Activated CD4-positive, alpha-beta T cell treated with anti-CD3 and anti-CD28 coated beads for 4 hours (primary cell): ENCODE data around the gene COMMD8.
"Not testable (repeated sequence)": the region's sequence is repeated elsewhere in the genome, so short reads cannot be mapped to it uniquely, and the experiment has no call there.

Experiments used
- DNase-seq, 2 donors: peaks; one replicate each; pipeline ENCODE4 v3.0.0-alpha.2; 2020

The COMMD8 gene

DNA sequence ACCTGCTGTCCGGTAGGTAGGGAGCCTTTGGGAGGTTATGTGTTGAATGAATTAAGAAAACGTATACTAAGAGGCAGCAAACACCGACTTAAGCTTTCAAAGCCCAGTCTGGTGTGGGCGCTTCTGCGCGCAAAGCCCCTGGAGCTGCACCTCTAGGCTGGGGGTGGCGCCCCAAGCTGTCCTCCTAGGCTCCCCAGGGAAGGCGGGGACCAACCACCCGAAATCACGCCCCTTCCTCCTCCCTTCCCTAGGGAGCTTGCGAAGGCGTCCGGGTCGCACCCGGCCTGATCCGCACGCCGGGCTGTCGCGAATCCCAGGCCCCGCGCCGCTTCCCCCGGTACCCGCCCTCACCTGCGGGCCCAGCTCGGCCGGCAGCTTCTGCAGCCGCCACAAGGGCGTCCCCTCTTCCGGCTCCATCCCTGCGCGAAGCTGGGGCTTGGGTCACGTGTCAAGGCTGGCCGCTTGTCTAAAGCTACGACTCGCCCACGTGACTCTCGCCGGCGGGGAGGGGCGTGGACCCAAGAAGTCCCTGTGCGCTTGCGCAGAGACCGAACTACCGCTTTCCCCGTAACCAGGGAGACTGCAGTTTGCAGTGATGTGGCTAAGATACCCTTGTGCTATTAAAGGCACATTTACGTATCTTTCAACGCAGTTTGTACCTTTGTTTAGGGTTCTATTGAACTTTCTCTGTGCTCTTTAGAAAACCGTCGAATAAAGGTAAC is at the start of gene COMMD8:
Gene COMMD8 (minus strand): TSS at position 468 of the 722 bp plus-strand sequence. CDS start 51 bp downstream, at position 417.
- DNase-seq = peak; percentile 97

DNA sequence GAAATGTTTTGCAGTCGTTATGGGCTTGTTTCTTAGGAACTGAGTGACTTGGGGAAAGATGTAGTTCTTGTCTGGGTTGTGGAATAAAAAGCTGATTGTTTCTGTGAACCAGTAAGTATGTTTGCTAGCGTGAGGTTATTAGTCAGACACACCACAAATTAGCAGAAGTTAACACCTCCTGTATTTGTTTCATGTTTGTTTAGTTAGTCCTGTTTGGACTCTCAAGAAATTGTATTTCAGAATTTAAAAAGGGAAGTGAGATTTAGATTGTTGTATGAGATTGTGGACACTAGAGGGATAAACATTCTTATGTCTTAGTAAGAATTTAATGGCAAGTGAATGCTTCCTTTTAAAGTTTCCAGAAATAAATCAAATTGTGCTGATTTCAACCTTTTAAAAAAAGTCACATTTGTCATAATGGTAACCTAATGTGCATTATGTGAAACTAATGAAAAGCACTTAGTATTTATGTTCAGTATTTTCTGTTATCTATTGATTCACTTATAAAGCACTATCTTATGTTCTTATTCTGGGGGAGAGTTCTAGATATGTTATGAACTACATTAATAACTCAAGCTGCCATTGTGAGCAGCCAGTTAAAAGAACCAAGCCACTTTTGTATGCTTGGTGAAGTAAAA is 47.1 kb upstream of the COMMD8 start:
- no peak for DNase-seq

DNA sequence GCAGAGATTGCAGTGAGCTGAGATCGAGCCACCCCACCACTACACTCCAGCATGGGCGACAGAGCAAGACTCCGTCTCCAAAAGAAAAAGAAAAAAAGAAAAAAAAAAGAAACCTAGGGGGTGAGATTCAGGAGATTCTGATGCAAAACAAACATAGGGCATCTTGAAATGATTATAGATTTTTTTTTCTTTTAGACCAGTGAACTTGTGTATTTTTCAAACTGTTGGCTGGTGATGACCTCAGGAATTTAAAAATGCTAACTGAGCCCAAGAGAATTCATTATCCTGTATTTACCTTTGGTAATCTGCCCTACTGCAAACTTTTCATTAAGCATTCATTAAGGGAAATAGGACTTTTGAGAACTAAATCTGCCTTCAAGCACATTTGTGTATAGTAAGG is 42.2 kb upstream of the COMMD8 start:
- DNase-seq = no peak

DNA sequence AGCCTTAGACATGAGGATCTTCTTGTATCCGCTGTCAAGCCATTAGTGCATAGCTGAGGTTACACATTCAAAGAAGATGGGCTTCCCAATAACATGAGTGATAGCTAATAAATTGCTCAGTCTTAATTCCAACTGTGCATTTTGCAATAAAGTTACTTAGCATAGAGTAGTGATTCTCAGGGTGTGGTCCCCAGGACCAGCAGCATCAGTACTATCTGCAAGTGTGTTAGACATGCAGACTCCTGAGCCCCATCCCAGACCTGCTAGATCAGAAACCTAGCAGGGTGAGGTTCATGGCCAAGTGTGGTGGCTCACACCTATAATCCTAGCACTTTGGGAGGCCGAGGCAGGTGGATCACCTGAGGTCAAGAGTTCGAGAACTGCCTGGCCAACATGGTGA is 41.6 kb upstream of the COMMD8 start:
- DNase-seq = no peak

DNA sequence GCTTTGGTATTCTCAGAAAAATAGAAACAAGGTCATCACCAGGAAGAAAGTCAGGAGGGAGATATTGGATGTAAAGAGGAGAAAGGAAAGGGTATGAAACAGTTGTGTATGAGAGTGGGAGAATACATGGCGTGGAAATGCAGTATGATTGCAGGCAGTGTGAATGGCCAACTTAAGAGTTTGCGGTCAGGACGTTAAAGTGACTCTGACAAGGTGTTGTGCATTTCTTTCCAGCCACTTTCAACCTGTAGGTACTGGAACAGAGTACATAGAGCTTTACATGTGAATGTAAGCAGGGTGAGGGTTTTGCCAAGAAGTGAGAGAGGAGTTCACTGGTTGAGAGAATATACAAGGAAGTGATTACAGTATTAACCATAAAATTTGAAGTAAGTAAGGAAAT is 37.3 kb upstream of the COMMD8 start:
- DNase-seq = no peak

DNA sequence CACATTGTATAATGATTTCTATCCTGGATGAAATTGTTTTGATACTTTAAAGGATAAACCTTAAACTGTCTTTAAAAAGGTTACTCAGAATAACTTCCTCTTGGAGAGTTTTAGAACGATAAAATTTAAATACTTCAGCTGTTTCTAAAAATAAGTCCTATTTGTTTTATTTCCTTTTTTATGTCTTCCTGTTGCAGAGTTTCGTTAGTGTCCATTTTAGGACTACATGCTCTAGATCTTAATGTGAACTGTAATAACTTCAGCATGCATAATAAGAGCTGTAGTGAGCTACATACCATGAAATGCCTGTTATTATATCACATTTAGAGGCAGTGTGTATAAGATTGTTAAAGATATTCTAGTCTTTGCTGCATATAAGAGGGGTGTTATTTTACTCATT is 36.2 kb upstream of the COMMD8 start:
- DNase-seq = no peak

DNA sequence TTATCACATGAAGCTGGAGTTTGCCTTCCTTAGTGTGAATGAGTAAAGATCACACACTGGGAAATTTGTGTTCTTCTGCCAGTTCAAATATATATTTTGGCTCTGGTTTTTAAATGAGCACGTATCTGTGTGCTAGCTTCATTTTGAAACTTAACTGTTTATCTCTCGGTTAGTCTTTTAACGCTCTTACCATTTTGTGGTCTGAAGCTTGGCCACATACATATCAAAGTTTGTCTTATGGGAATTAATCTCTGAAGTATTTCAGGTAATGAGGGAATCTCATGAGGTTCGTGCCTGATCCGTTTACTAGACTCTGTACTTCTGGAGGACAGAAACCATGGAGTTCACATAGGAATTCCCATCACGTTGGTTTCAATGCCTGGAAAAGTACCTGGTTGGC is 35.4 kb upstream of the COMMD8 start:
- DNase-seq = no peak

DNA sequence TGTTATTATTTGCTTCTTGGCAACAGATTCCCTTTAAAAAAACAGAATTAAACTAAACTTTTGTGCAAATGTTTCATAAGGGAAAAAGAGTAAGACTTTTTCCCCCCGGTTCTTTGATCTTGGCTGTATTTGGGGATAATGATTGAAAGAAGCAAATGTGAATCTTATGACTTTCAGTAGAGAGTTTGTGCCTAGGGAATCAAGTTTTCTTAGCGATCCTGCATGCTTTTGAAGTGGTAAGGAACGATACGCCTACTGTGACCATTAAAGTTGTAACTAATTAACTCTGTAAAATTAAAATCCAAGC is 30.6 kb upstream of the COMMD8 start:
- DNase-seq = no peak

DNA sequence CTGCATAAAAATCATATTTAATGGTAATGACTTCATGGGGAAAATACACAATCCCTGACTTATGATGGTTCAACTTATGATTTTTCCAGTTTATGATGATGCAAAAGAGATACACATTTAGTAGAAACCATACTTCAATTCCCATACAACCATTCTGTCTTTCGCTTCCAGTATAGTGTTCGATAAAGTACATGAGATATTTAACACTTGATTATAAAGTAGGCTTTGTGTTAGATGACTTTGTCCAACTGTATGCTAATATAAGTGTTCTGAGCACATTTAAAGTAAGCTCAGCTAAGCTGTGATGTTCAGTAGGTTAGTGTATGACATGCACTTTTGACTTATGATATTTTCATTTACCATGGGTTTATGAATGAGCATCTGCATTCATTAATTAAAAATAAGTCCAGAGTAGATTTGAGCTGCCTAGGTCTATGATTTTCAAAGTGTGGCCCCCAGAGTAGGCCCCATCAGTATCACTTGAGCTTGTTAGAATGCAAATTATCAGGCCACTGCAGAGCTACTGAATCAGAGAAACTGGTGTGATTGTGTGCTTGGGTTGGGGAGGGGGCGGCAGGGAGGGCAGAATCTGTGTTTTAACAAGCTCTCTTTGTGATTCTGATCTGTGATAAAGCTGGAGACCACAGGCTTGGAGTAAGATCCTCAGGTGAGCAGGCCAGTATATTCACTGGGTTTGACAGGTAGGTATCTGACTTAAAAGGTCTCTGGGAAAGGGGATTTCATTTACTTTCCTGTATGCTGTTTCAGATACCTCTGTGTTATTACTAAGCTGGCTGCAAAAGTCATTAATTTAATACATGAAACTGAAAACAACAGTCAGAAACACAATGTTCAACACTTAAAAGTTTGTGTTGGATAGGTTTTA is 30.0 kb upstream of the COMMD8 start:
- no peak for DNase-seq

DNA sequence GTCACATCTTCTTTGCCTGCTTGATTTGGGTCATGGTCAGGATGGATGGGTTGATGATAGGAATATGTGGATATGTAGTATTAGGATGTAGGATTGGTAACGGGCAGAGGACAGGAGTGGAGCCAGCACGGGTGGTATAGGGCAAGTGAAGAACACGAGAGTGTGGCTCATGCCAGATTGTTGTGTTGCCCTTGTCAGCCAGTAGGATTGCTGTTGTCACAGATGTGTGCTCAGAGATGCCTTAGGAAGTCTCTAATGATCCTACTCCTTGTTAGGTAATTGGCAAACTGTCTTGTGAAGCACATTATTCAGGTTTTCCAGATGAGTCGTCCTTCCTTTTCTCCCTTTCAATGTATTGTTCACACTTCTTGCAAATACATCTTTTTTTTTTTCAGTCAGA is 27.0 kb upstream of the COMMD8 start:
- DNase-seq = peak in 1 of 2 donors; percentile 5

DNA sequence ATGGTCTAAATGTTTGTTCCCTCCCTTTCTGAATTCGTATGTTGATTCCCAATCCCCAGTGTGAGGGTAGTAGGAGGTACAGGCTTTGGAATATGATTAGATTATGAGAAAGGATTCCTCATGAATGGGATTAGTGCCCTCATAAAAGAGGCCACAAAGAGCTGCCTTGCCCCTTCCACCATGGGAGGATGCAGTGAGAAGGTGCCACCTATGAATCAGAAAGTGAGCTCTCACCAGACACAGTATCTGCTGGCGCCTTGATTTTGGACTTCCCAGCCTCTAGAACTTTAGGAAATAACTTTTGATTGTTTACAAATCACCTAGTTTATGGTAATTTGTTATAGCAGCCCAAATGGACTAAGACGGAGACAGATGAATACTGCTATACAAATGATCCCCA is 25.2 kb upstream of the COMMD8 start:
- no peak for DNase-seq

DNA sequence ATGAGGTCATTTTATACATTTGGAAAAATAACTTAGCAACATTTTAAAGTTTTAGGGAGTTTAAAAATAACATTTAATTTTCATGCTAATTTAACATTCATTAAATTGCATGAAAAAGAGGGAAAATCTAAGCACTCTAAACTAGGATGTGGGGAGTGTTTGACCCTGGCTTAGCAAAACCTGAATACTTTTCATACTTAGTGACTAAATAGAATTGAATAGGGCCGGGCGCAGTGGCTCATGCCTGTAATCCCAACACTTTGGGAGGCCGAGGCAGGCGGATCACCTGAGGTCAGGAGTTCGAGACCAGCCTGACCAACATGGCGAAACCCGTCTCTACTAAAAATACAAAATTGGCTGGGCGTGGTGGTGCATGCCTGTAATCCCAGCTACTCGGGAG is 23.2 kb upstream of the COMMD8 start:
- DNase-seq = not testable (repeated sequence)

DNA sequence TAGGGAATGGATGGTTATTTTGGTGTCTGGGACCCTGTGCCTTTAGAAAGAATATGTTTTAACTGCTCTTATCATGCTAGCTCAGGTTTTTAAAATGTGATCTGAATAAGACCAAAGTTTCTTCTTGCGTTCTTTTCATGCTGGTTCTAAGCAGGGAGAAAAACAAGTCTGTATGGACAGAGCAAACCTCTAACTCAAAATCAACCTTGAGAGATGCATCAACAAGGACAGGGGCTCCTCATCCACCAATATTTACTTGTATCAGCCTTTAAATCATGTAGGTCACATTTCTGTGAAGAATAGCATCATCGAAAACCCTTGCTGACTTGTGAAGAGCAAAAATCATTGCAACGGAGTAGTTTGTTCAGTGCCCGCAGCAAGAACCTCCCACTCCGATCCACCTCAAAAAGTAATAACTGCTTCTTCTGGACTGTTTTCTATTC is 22.8 kb upstream of the COMMD8 start:
- no peak for DNase-seq

DNA sequence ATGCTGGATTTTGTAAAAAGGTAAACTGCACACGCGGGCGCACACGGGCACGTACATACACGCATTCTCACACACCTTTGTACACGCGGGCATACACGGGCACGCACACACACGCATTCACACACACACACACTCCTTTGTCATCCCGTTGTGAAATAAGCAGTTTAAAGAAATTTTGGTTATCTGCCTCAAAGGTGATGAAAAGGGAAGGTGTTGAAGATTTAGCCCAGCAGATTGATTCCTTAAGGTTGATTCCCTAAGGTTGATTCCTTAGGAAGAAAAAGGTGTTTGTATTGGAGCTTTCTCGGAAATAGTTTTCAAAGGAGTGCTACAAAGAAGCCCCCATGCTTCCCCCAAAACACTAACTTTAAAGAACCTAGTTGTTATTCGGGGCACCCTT is 22.3 kb upstream of the COMMD8 start:
- DNase-seq = no peak

DNA sequence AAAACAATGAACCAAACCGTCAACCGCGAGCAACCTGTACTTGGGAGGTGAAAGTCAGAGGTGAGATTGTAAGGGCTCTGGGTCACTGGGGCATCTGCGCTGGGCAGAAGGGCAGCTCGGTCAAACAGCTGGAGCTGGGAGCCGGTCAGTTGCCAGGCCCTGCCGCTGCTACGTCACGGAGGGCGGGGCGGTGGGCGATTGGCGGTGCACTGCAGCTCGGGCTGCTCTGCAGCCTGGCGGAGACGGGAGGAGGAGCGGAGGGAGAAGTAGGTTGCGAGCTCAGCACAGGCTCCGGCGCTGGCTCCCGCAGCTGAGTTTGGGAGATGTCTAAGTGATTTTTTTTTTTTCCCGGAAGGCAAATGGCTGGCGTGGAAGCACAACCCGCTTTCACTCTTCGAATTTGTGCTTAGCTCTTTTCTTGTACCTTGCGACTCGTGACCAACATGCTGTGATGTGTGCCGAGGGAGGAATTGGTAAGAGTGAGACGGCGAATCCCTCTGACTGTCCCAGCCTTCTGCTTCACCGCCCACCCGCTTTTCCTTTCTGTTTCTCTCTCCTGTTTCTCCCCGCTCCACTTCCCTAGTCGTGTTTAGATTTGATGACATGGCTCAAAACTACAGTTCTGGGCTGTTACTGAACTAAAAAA is 21.7 kb upstream of the COMMD8 start, which contains the start of gene ATP10D:
Gene ATP10D (plus strand): TSS at position 229 of the 646 bp plus-strand sequence. CDS start 27,266 bp downstream, outside the sequence.
- DNase-seq = peak; percentile 56 to 63

DNA sequence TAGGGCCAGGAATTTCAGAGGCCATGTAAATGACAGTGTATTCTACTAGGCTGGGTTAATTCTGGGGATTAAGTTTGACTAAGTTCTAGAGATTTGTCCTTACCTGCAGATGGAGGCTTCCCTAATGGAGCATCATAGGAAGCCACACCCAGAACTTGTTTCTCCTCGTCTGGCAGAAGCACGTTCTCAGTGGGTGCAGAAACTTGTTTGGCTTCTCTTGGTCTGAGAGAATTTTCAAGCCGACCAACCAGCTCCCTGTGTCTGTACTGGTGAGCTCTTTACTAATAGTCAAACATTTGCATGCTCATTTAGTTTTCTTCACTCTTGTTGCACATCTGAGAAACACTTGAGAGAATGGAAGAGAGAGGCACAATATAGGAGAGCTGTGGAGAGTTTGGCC is 20.7 kb upstream of the COMMD8 start:
- DNase-seq = no peak

DNA sequence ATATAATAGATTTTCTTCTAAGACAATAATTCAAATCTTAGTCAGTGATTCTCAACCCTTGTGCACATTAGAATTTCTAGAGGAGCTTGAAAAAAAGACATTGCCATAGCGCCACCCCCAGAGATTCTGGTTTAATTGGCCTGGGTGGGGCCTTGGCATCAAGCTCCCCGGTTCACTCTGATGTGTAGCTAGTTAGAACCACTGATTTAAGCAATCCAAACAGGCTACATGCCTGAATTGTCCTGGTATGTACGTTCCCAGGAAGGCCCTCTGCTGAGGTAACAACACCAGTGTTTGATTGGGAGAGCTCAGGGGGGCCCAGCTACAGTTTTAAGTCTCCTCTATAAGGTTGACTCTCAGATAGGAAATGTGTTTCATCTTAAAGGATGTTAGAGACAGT is 20.2 kb upstream of the COMMD8 start:
- DNase-seq = no peak

DNA sequence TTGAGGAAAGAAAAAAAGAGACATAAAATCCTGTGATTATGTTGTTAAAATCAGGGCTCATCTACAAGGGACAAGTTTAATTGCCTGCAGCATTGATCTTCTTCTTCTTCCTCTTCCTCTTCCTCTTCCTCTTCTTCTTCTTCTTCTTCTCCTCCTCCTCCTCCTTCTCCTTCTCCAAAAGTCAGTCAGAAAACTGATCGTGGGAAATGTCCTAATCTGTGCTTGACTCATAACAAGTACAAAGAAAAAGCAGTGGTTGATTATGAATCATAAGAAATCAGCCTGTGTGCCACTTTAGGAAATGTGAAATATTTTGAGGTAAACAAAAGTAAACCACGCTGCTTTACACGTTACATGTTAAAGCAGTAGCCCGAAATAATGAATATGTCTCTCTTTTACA is 18.8 kb upstream of the COMMD8 start:
- no peak for DNase-seq

DNA sequence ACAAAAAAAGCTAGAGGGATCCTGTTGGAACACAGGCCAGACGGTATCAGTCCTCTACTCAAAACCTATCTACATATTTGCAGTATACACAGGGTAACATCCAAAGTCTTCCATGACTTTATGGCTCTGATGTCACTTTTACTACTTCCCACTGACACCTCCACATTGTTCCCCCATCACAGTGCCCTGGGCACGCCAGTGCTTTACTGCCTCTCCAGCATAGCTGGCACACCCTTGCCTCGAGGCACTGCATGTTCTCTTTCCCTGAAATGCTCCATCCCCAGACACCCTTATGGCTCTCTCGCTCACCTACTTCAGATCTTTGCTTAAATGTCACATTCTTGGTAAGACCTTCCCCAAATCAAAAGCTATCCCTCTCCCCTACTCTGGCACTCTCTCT is 15.3 kb upstream of the COMMD8 start:
- no peak for DNase-seq

DNA sequence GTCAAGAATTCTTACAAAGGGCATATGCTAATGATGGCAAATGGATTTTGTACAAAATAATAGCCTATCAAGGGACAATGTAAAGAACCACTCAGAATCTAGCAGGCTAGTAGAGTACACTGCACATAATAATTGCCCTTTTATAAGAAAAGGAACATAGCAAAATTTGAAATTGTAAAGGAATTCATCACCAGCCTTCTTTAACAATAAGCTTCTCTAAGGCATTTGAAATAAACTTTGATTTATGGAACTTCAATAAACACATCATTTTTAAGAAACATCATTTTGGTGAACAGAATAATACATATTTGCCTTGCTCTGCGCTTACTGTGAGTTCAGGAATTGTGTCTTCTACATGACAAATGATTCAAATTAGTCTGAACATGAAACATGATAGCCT is 11.9 kb upstream of the COMMD8 start:
- no peak for DNase-seq

DNA sequence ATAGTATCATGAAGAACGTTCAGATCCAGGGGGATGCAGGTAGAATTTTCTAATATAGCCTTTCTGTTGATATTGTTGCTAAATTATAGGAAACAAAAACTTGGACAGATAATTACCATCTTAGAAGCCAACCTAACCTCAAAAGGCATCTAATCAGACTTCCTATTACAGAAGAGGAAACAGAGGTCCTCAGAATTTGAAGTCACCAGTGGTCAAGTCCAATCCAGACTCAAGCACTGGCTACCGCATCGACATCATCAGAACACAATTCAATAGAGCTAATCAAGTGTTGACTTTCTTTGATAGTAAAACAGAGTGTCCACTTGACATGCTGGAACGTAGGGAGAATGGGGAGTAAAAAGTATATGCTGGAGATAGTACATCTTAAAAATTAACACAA is 11.3 kb upstream of the COMMD8 start:
- no peak for DNase-seq

DNA sequence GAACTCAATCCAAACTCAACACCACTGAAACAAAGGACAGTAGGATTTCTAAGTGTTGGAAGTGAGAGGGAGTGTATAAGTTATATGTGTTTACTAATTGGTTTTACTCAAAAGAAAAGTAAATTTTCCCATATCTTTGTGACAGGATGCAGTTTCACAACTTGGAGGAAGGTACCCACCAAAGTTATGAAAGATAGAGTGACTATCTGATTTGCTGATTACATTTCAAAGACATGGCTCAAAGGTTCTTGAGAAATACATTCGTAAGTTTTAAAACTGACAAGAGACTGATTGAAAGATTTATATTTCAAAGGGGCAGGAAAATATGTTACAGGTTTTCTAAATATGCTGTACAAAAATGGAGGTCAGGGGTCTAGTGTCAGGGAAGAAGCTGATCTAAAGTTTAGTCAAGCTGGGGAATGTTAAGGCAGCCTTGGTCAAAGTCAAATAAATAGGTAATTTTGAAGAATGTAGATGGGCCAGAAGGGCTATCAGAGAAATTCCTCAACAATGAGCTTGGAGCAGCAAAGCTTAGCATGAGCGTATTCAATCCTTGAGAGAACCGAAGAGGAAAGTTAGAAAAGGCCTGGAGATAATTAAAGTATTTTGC is 9.7 kb upstream of the COMMD8 start:
- DNase-seq = no peak

DNA sequence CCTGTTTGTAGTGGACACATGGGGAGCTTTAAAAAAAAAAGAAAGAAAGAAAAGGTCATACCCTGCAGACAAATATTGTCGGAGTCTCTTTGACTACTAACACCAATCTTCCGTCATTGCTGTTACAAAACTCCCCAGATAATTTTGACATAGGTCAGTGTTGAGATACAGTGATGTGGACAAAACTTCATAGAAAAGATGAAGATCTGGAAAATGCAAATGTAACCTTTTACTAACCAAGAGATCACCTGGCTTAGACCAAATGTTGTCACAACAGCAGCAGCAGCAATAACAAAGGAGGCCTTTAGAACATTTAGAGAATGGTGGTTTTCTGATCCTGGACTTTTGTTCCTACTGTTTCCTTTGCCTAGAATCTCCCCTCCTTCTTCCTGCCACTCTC is 8.1 kb upstream of the COMMD8 start:
- no peak for DNase-seq
